GM12878 (cell line): Measurements from ENCODE around the gene CELSR3. TPM values are rescaled to one million over a fixed set of nuclear protein-coding genes. Genes with fewer than 3 reads are reported as not detected.

Source experiments
- ATAC-seq: fragments of 200-7000 bp; cut with Tn5 transposase; 3 replicates; pipeline ENCODE4 v1.9.1; 2020; ENCODE audit warnings: mild to moderate bottlenecking, moderate library complexity
- BruUV-seq: library from RNA; stranded (reverse); fragments of 400-500 nt; replicated peaks from 2 replicates; lab custom pipeline; 2021; lab: Mats Ljungman, UMichigan
- CTCF ChIA-PET: fragments of 300-600 bp; sonication (Branson Sonifier 250); formaldehyde crosslinking; extraction: SDS; loops from one replicate; lab custom pipeline; 2021; ENCODE audit warnings: inconsistent platforms; lab: Yijun Ruan, JAX
- POLR2A ChIA-PET: fragments of 350-600 bp; formaldehyde crosslinking; extraction: SDS; loops from one replicate; lab custom pipeline; 2021; ENCODE audit warnings: inconsistent platforms; lab: Charles Lee
- RAD21 ChIA-PET: fragments of 300-600 bp; sonication (Branson Sonifier 250); formaldehyde crosslinking; loops from one replicate; lab custom pipeline; 2023; ENCODE audit warnings: antibody characterized with exemption; ENCODE audit not compliant: unreplicated experiment; lab: Charles Lee
- SMC1A ChIA-PET: fragments of 300-600 bp; sonication (Branson Sonifier 250); formaldehyde crosslinking; loops from one replicate; lab custom pipeline; 2023; ENCODE audit not compliant: unreplicated experiment, uncharacterized antibody; lab: Charles Lee
- DNase-seq: peaks from one replicate; pipeline ENCODE4 v3.0.0-alpha.2; 2011; ENCODE audit warnings: low read depth, low spot score
- FAIRE-seq: peaks from 3 replicates; lab custom pipeline; 2011; peaks lifted over from hg19 to GRCh38; lab: Jason Lieb, UNC
- H2AFZ ChIP-seq: 2 replicates; pipeline ENCODE4 v1.6.0; 2011; ENCODE audit warnings: low read depth, low read length, control low read depth; ENCODE audit not compliant: control insufficient read depth
- H3K27ac ChIP-seq: 2 replicates; pipeline ENCODE4 v1.5.1; 2011; ENCODE audit warnings: control low read depth; ENCODE audit not compliant: control insufficient read depth, insufficient read depth
- H3K27me3 ChIP-seq, 2 experiments: replicated peaks in 1 of 2; 2 replicates each; pipeline versions ENCODE4 v1.6.0 to v1.6.1; 2011; ENCODE audit warnings: low read length in 1 of 2; ENCODE audit not compliant: control insufficient read depth in 2 of 2, insufficient read depth in 2 of 2
- H3K36me3 ChIP-seq, 2 experiments: 2 replicates each; pipeline ENCODE4 v1.5.1; 2011; ENCODE audit warnings: low read length in 1 of 2; ENCODE audit not compliant: control insufficient read depth in 2 of 2, insufficient read depth in 2 of 2
- H3K4me1 ChIP-seq: 2 replicates; pipeline ENCODE4 v1.6.1; 2011; ENCODE audit warnings: mild to moderate bottlenecking, low read length, moderate library complexity, mixed read lengths; ENCODE audit not compliant: control insufficient read depth, insufficient read depth
- H3K4me2 ChIP-seq: 2 replicates; pipeline ENCODE4 v1.6.0; 2011; ENCODE audit warnings: control low read depth; ENCODE audit not compliant: control insufficient read depth, insufficient read depth
- H3K4me3 ChIP-seq: fragments of 200-600 bp; sonication (generic); 2 replicates; pipeline ENCODE4 v1.5.1; 2016
- H3K79me2 ChIP-seq: 2 replicates; pipeline ENCODE4 v1.6.0; 2011; ENCODE audit warnings: low read length; ENCODE audit not compliant: control insufficient read depth, insufficient read depth
- H3K9ac ChIP-seq: 2 replicates; pipeline ENCODE4 v1.8.0; 2011; ENCODE audit warnings: low read length, control low read depth, mixed read lengths; ENCODE audit not compliant: control insufficient read depth, insufficient read depth
- H3K9me3 ChIP-seq: replicated peaks from 3 replicates; pipeline ENCODE4 v1.5.1; 2011; ENCODE audit warnings: mild to moderate bottlenecking, low read length; ENCODE audit not compliant: control insufficient read depth, insufficient read depth
- H4K20me1 ChIP-seq: 2 replicates; pipeline ENCODE4 v1.6.0; 2011; ENCODE audit not compliant: control insufficient read depth, insufficient read depth
- ATF7 ChIP-seq: fragments of 450-650 bp; IDR thresholded peaks from 2 replicates; pipeline ENCODE4 v1.6.1; 2016; ENCODE audit warnings: low read depth, mild to moderate bottlenecking
- JUNB ChIP-seq: IDR thresholded peaks from 2 replicates; pipeline ENCODE4 v1.6.1; 2016; ENCODE audit warnings: antibody characterized with exemption, mild to moderate bottlenecking
- NBN ChIP-seq: fragments of 450-650 bp; IDR thresholded peaks from 2 replicates; pipeline ENCODE4 v1.6.1; 2016
- NFIC ChIP-seq: IDR thresholded peaks from 2 replicates; pipeline ENCODE4 v1.6.1; 2012; ENCODE audit warnings: low read depth, mild to moderate bottlenecking, inconsistent platforms, low read length, moderate library complexity
- NFYB ChIP-seq: IDR thresholded peaks from 2 replicates; pipeline ENCODE4 v1.6.1; 2011; ENCODE audit warnings: low read depth, mild to moderate bottlenecking, low read length, improper control_type of control experiment, moderate library complexity; ENCODE audit not compliant: insufficient read depth
- NR2C1 ChIP-seq: fragments of 450-650 bp; IDR thresholded peaks from 2 replicates; pipeline ENCODE4 v1.6.1; 2017; ENCODE audit warnings: antibody characterized with exemption, mild to moderate bottlenecking, moderate library complexity
- NR2F1 ChIP-seq: fragments of 450-650 bp; conservative IDR thresholded peaks from 2 replicates; pipeline ENCODE4 v1.6.1; 2017; ENCODE audit warnings: mild to moderate bottlenecking
- POLR2AphosphoS2 ChIP-seq: IDR thresholded peaks from 2 replicates; pipeline ENCODE4 v1.6.1; 2011; ENCODE audit warnings: low read depth, mild to moderate bottlenecking, low read length, improper control_type of control experiment, moderate library complexity
- SP1 ChIP-seq: IDR thresholded peaks from one replicate; pipeline ENCODE4 v1.6.1; 2011; ENCODE audit warnings: low read depth, low read length
- SREBF2 ChIP-seq: IDR thresholded peaks from 2 replicates; pipeline ENCODE4 v1.6.1; 2012; ENCODE audit warnings: mild to moderate bottlenecking, low read length
- SRF ChIP-seq, 2 experiments: IDR thresholded peaks; 2 replicates each; pipeline ENCODE4 v1.6.1; 2011; ENCODE audit warnings: low read depth in 2 of 2, low read length in 2 of 2, mild to moderate bottlenecking in 1 of 2, moderate library complexity in 1 of 2
- TBL1XR1 ChIP-seq: IDR thresholded peaks from 2 replicates; pipeline ENCODE4 v1.6.1; 2012; ENCODE audit warnings: low read depth, low read length, improper control_type of control experiment
- ZBED1 ChIP-seq: IDR thresholded peaks from 2 replicates; pipeline ENCODE4 v1.6.1; 2016; ENCODE audit warnings: borderline replicate concordance
- WGBS: methylation state at CpG from one replicate; pipeline ENCODE4 v1.1.6; 2016; ENCODE audit warnings: low lambda C conversion rate; ENCODE audit not compliant: insufficient replicate concordance, insufficient coverage; ENCODE audit errors: missing lambda C conversion rate; 5-methylcytosine and 5-hydroxymethylcytosine counted together
- in situ Hi-C: fragments of 300-500 bp; cut with MboI; formaldehyde crosslinking; loops from 9 replicates; pipeline ENCODE4 v1.14.3; 2018; ENCODE audit warnings: mixed read lengths
- intact Hi-C: fragments of 100-400 bp; cut with micrococcal nuclease; formaldehyde crosslinking; loops from one replicate; pipeline ENCODE4 v1.14.2; 2022; ENCODE audit not compliant: unreplicated experiment
- polyA plus RNA-seq, 11 experiments: library from polyadenylated mRNA; depleted of rRNA in 4 of 11; unstranded in 6 of 11; stranded (reverse) in 5 of 11; fragments of >200 nt; fragmentation: Nextera tagmentation in 4 of 11; fragmentation: Illumina TruSeq in 1 of 11; extraction: Ambion mirVana in 4 of 11; extraction: Trizol in 1 of 11; gene quantifications; 1 replicate in 1 of 11; 2 replicates in 10 of 11; pipeline versions ENCODE4 v1.2.1 to v1.2.3, GENCODE V29; 2011 to 2016; ENCODE audit warnings: inconsistent platforms in 2 of 11, missing spikeins in 2 of 11, low read depth in 1 of 11
- total RNA-seq, 4 experiments: library from RNA; depleted of rRNA in 3 of 4; stranded (reverse); fragments of >200 nt in 3 of 4; fragmentation: Illumina TruSeq in 1 of 4; extraction: Trizol in 1 of 4; gene quantifications; 2 replicates each; pipeline versions ENCODE4 v1.2.1 to v1.2.3, GENCODE V29; 2013 to 2021
- TF ChIP-seq, protein P1 (sequence below): IDR thresholded peaks from 2 replicates; pipeline ENCODE4 v1.6.1; 2012; ENCODE audit warnings: low read depth, low read length, improper control_type of control experiment
- TF ChIP-seq, protein P2 (sequence below): fragments of 150-350 bp; IDR thresholded peaks from 2 replicates; pipeline ENCODE4 v1.6.1; 2014; ENCODE audit warnings: mild to moderate bottlenecking, low read depth, low read length
- TF ChIP-seq, protein P3 (sequence below): IDR thresholded peaks from 2 replicates; pipeline ENCODE4 v1.6.1; 2011; ENCODE audit warnings: mild to moderate bottlenecking, low read depth, low read length, moderate library complexity; ENCODE audit not compliant: insufficient replicate concordance
- TF ChIP-seq, protein P4 (sequence below): fragments of 450-650 bp; IDR thresholded peaks from 2 replicates; pipeline ENCODE4 v1.6.1; 2017; ENCODE audit warnings: borderline replicate concordance

CELSR3 gene
- total and polyA plus RNA-seq, 10 of the 15 experiments (the other 5 are each of a cell fraction or from before 2014, with no cell fraction given): 0.08 to 1.6 (median 0.57) TPM

DNA sequence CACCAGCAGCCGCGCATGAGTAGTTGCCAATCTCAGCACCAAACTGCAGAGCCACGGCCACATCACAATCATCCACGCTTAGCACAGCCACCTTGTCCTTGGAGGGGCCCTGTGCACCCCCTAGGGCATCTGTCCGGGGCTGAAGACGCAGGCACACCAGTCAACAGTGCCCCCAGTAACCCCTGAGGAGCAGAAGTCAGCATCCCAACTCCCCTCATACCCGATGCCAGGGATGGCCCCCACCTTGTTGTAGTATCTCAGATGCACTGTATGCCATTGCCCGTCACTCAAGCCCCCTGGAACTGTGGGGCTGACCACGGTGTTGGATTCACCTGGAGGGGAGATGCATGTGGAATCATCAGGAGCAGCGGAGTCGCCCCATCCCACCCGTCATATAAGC is 7.6 kb downstream of the CELSR3 start:
- peaks cover 0 to 2% of the 10 kb centered on the region in 2 experiments; a peak in 1 of 4 replicates for H3K27me3 ChIP-seq
- TF ChIP-seq, protein P1, sequence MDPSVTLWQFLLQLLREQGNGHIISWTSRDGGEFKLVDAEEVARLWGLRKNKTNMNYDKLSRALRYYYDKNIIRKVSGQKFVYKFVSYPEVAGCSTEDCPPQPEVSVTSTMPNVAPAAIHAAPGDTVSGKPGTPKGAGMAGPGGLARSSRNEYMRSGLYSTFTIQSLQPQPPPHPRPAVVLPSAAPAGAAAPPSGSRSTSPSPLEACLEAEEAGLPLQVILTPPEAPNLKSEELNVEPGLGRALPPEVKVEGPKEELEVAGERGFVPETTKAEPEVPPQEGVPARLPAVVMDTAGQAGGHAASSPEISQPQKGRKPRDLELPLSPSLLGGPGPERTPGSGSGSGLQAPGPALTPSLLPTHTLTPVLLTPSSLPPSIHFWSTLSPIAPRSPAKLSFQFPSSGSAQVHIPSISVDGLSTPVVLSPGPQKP: no peak
- TF ChIP-seq NR2F1 (no peak), ATF7 (no peak), SP1 (no peak), SRF (IDR thresholded peaks at IDR 0.05; ENCODE audit: low read depth in 2 of 2, low read length in 2 of 2) (no peak), NR2C1 (no peak), NFYB (no peak), POLR2AphosphoS2 (no peak), TBL1XR1 (no peak), SREBF2 (no peak), JUNB (no peak), NFIC (no peak), ZBED1 (no peak), NBN (no peak)
- TF ChIP-seq, protein P2, sequence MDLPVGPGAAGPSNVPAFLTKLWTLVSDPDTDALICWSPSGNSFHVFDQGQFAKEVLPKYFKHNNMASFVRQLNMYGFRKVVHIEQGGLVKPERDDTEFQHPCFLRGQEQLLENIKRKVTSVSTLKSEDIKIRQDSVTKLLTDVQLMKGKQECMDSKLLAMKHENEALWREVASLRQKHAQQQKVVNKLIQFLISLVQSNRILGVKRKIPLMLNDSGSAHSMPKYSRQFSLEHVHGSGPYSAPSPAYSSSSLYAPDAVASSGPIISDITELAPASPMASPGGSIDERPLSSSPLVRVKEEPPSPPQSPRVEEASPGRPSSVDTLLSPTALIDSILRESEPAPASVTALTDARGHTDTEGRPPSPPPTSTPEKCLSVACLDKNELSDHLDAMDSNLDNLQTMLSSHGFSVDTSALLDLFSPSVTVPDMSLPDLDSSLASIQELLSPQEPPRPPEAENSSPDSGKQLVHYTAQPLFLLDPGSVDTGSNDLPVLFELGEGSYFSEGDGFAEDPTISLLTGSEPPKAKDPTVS: no peak
- TF ChIP-seq, protein P3, sequence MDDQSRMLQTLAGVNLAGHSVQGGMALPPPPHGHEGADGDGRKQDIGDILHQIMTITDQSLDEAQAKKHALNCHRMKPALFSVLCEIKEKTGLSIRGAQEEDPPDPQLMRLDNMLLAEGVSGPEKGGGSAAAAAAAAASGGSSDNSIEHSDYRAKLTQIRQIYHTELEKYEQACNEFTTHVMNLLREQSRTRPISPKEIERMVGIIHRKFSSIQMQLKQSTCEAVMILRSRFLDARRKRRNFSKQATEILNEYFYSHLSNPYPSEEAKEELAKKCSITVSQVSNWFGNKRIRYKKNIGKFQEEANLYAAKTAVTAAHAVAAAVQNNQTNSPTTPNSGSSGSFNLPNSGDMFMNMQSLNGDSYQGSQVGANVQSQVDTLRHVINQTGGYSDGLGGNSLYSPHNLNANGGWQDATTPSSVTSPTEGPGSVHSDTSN: no peak
- TF ChIP-seq, protein P4, sequence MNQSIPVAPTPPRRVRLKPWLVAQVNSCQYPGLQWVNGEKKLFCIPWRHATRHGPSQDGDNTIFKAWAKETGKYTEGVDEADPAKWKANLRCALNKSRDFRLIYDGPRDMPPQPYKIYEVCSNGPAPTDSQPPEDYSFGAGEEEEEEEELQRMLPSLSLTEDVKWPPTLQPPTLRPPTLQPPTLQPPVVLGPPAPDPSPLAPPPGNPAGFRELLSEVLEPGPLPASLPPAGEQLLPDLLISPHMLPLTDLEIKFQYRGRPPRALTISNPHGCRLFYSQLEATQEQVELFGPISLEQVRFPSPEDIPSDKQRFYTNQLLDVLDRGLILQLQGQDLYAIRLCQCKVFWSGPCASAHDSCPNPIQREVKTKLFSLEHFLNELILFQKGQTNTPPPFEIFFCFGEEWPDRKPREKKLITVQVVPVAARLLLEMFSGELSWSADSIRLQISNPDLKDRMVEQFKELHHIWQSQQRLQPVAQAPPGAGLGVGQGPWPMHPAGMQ: no peak
- TF ChIP-seq, all 136 proteins: peak for 0
- no peak for DNase-seq
- no peak for FAIRE-seq
- BruUV-seq: no TSS peak
- ChIA-PET POLR2A (no interaction called here), SMC1A (no interaction called here), CTCF (interaction anchor here (1.8 kb wide), 1 partner anchor 29 kb away, joined by 4 read pairs; no protein-coding TSS in a partner anchor), RAD21 (no interaction called here)
- Histone ChIP-seq H3K27ac (no peak overlapping the region), H3K4me2 (no peak overlapping the region), H3K79me2 (no peaks in the 10 kb centered on the region), H3K9me3 (no peaks in the 10 kb centered on the region), H3K4me1 (0 out of 2 replicates have a peak, but pooled peaks cover 3% of the 10 kb centered on the region), H4K20me1 (no peaks in the 10 kb centered on the region; the same call in 1 of the 2 replicates), H2AFZ (no peak overlapping the region), H3K9ac (no peak overlapping the region), H3K36me3 (no peaks in the 10 kb centered on the region), H3K4me3 (no peak overlapping the region)
- ATAC-seq: no peak
- intact Hi-C loops (no loop called here), in situ Hi-C loops (no loop called here)
- WGBS: 72% methylated on average over 12 of the region's 12 CpGs
